ENCODE measurements around the gene EDEM3.

EDEM3 gene

DNA sequence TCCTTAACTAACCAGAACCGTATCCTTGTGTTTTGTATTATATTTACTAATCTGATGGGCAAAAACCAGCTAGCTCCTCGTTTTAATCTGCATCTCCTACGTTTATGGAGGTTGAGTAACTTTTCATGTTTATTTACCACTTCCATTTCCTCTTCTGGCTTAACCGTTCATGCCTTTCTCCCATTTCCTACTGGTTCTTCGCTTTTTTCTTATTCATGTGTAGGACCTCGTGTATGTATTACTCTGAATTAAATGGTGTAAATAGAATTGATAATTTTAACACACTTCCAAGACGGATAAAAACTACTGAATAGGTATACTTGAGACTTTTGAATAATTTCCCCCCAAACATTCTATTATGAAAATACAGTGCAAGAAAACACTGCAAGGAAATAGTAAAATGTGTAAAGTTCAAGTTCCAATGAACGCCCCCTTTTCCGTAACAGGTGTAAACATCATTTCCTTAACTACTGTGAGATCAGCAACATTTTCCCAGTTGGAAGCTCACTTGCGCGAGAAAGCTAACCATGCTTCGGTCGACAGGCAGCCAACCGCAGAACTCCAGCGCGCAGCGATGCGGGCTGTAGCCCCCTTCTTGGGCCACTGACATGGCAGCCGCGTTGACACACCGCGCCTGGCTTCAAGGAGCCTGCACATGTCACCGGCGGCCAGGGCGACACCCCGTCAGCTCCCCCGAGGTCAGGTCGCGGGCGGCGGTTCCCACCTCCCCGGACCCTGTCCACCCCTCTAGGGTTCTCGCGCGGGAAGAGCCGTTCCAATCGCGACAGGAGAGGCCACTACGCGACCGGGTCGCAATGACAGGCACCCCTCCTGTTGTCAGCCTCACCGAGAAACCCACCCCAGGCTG, 816 bp downstream of the EDEM3 start:
- H3K36me3 ChIP-seq (ENCODE audit: control insufficient read depth, insufficient read depth, low read length) = no peaks in the 10 kb centered on the region
- H3K27me3 ChIP-seq (ENCODE audit: control insufficient read depth, insufficient read depth, low read length) = peaks cover 17% of the 10 kb centered on the region
- peak overlapping the region; percentile 87 for H3K4me3 ChIP-seq (ENCODE audit: low read depth, low read length)
- H3K9ac ChIP-seq (ENCODE audit: low read depth, low read length) = peak overlapping the region; percentile 43; the same call in 1 of the 2 replicates
- no peaks in the 10 kb centered on the region for H3K9me3 ChIP-seq (ENCODE audit: control insufficient read depth, insufficient read depth, low read length)
- H3K27ac ChIP-seq (ENCODE audit: low read depth, low read length) = peak overlapping the region; percentile 86
- peaks cover 6% of the 10 kb centered on the region; the same call in 1 of the 2 replicates for H3K4me1 ChIP-seq (ENCODE audit: control insufficient read depth, insufficient read depth, low read length)

- Histone ChIP-seq H3K9me3 (ENCODE audit: control insufficient read depth, insufficient read depth, low read length) (no peaks in the 10 kb centered on the region), H3K27me3 (ENCODE audit: control insufficient read depth, insufficient read depth, low read length) (peaks cover 17% of the 10 kb centered on the region), H3K9ac (ENCODE audit: low read depth, low read length) (no peak overlapping the region), H3K27ac (ENCODE audit: low read depth, low read length) (no peak overlapping the region), H3K4me1 (ENCODE audit: control insufficient read depth, insufficient read depth, low read length) (peaks cover 6% of the 10 kb centered on the region; the same call in 1 of the 2 replicates), H3K36me3 (ENCODE audit: control insufficient read depth, insufficient read depth, low read length) (no peaks in the 10 kb centered on the region), H3K4me3 (ENCODE audit: low read depth, low read length) (no peak overlapping the region)
Observed at GRCh38 chr1:184753117-184753516, 1.5 kb downstream of the EDEM3 start.

DNA sequence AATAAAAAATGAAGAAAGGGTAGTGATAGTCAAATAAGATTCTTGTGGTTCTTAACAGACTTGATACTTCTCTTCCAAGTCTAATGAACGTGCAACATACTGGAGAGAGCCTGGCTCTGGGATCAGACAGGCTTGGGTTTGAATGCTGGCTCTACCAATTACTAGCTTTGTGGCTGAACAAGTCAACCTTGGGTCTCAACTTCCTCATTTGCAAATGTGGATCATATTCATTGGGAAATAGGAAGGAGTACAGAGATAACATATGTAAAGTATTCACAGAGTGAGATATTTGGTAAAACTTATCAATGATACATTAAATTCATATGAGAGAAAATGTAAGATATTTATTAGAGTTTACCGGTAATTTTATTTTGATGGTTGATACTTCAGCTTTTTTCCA, 2.0 kb downstream of the EDEM3 start:
- no peak overlapping the region for H3K4me3 ChIP-seq (ENCODE audit: low read depth, low read length)
- peaks cover 17% of the 10 kb centered on the region for H3K27me3 ChIP-seq (ENCODE audit: control insufficient read depth, insufficient read depth, low read length)
- no peaks in the 10 kb centered on the region for H3K9me3 ChIP-seq (ENCODE audit: control insufficient read depth, insufficient read depth, low read length)
- no peak overlapping the region for H3K27ac ChIP-seq (ENCODE audit: low read depth, low read length)
- peaks cover 6% of the 10 kb centered on the region; the same call in 1 of the 2 replicates for H3K4me1 ChIP-seq (ENCODE audit: control insufficient read depth, insufficient read depth, low read length)
- H3K9ac ChIP-seq (ENCODE audit: low read depth, low read length) = no peak overlapping the region
- no peaks in the 10 kb centered on the region for H3K36me3 ChIP-seq (ENCODE audit: control insufficient read depth, insufficient read depth, low read length)

DNA sequence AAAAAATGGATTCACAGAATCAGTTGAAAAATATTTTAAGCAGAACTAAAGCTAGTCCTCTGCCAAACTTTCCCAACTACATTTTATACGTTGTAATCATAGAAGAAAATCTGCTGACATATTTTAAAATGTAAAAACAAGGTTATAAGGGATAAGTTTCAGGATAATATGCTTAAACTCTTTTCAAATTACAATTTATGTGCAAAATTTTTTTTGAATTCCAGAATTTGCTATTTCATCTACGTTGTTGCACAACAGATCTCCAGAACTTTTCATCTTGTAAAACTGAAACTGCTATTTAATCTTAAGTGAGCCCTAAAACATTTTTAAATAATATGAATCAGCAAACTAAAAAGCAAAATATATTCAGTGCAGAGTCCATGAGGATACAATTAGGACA, 5.9 kb downstream of the EDEM3 start:
- Histone ChIP-seq H3K27me3 (ENCODE audit: control insufficient read depth, insufficient read depth, low read length) (no peaks in the 10 kb centered on the region), H3K9ac (ENCODE audit: low read depth, low read length) (no peak overlapping the region), H3K9me3 (ENCODE audit: control insufficient read depth, insufficient read depth, low read length) (no peaks in the 10 kb centered on the region), H3K4me1 (ENCODE audit: control insufficient read depth, insufficient read depth, low read length) (peaks cover 4% of the 10 kb centered on the region; the same call in 1 of the 2 replicates), H3K36me3 (ENCODE audit: control insufficient read depth, insufficient read depth, low read length) (no peaks in the 10 kb centered on the region), H3K4me3 (ENCODE audit: low read depth, low read length) (no peak overlapping the region), H3K27ac (ENCODE audit: low read depth, low read length) (no peak overlapping the region)

DNA sequence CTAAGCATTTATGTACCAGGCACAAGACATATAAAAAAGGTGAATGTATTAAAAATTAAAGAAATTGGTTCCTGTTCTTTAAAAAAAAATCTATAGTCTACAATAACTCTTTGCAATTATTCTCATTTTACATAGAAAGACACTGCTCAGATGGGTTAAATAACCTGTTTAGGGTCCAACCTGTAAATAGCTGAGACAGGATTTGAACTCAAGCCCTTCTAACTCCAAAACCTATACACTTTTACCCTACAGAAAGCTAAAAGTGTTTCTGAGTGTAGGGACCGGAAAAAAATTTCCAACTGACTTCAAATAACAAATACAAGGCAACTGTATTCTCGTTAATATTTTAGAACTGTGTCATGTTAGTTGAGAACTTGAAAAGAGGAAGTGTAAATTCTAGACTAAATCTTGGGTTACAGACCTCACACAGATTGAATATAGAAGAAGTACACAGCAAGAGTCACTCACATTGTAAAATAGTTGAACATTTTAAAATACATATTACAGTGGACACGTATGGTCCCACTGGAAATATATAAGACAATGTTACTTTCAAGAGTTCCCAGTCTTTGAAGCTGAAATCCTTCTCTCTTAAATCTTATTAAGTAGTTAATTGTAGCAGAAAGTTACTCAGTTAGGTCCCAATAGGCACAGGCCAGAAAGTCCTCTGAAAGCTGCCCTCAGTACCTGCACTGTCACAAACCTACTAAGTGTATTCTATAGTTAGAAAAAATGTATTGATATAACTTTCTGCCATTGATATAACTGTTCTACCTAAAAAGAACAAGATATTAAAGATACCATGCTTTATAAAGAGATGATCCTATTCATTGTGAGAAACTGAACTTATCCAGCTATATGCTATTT, 7.3 kb downstream of the EDEM3 start:
- Histone ChIP-seq H3K36me3 (ENCODE audit: control insufficient read depth, insufficient read depth, low read length) (no peaks in the 10 kb centered on the region), H3K9me3 (ENCODE audit: control insufficient read depth, insufficient read depth, low read length) (no peaks in the 10 kb centered on the region), H3K27me3 (ENCODE audit: control insufficient read depth, insufficient read depth, low read length) (no peaks in the 10 kb centered on the region), H3K4me3 (ENCODE audit: low read depth, low read length) (no peak overlapping the region), H3K9ac (ENCODE audit: low read depth, low read length) (no peak overlapping the region), H3K4me1 (ENCODE audit: control insufficient read depth, insufficient read depth, low read length) (no peaks in the 10 kb centered on the region), H3K27ac (ENCODE audit: low read depth, low read length) (no peak overlapping the region)

DNA sequence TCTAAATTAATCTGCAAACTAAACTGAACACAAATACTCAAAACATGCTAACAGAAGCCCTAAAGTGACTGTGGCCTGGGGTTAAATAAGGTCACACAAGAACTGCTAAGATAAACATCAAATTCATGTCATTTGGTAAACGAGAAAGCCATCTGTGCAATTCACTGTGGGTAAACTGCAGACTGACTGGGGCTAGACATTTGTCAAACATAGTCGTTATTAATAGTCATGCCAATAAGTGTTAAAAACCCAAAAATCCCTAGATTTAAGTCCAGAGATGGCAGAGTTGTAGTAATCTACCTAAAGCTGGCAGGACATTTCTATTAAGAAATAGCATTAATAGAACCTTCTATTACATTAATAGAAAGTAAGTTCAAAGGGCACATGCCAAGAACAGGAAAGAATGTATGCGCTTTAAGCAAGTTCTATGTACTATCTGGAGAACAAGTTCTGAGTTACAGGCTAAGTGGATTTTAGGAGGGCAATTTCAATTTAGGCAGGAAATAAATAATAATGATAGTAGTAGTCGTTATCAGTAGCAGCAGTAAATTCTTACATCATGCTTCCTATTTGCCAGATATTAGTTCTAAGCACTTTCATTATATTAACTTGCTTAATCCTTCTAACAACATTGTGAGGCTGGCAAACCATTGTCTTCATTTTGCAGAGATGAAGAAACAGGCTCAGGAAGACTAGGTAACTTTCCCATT, 8.6 kb downstream of the EDEM3 start:
- Histone ChIP-seq H3K36me3 (ENCODE audit: control insufficient read depth, insufficient read depth, low read length) (no peaks in the 10 kb centered on the region), H3K27me3 (ENCODE audit: control insufficient read depth, insufficient read depth, low read length) (no peaks in the 10 kb centered on the region), H3K9me3 (ENCODE audit: control insufficient read depth, insufficient read depth, low read length) (no peaks in the 10 kb centered on the region), H3K4me3 (ENCODE audit: low read depth, low read length) (no peak overlapping the region), H3K9ac (ENCODE audit: low read depth, low read length) (no peak overlapping the region), H3K4me1 (ENCODE audit: control insufficient read depth, insufficient read depth, low read length) (no peaks in the 10 kb centered on the region), H3K27ac (ENCODE audit: low read depth, low read length) (no peak overlapping the region)

- no peaks in the 10 kb centered on the region for H3K4me1 ChIP-seq (ENCODE audit: control insufficient read depth, insufficient read depth, low read length)
- H3K4me3 ChIP-seq (ENCODE audit: low read depth, low read length) = no peak overlapping the region
- H3K27ac ChIP-seq (ENCODE audit: low read depth, low read length) = no peak overlapping the region
- no peak overlapping the region for H3K9ac ChIP-seq (ENCODE audit: low read depth, low read length)
- H3K27me3 ChIP-seq (ENCODE audit: control insufficient read depth, insufficient read depth, low read length) = no peaks in the 10 kb centered on the region
- no peaks in the 10 kb centered on the region for H3K36me3 ChIP-seq (ENCODE audit: control insufficient read depth, insufficient read depth, low read length)
- H3K9me3 ChIP-seq (ENCODE audit: control insufficient read depth, insufficient read depth, low read length) = no peaks in the 10 kb centered on the region
Observed at GRCh38 chr1:184745110-184745509, 9.5 kb downstream of the EDEM3 start.

GRCh38 chr1:184743062-184743756, 11.4 kb downstream of the EDEM3 start:
- Histone ChIP-seq H3K27ac (ENCODE audit: low read depth, low read length) (no peak overlapping the region), H3K9ac (ENCODE audit: low read depth, low read length) (no peak overlapping the region), H3K4me3 (ENCODE audit: low read depth, low read length) (no peak overlapping the region), H3K27me3 (ENCODE audit: control insufficient read depth, insufficient read depth, low read length) (no peaks in the 10 kb centered on the region), H3K9me3 (ENCODE audit: control insufficient read depth, insufficient read depth, low read length) (no peaks in the 10 kb centered on the region), H3K36me3 (ENCODE audit: control insufficient read depth, insufficient read depth, low read length) (no peaks in the 10 kb centered on the region), H3K4me1 (ENCODE audit: control insufficient read depth, insufficient read depth, low read length) (no peaks in the 10 kb centered on the region)

GRCh38 chr1:184740344-184740743, 14.3 kb downstream of the EDEM3 start:
- Histone ChIP-seq H3K27me3 (ENCODE audit: control insufficient read depth, insufficient read depth, low read length) (no peaks in the 10 kb centered on the region), H3K36me3 (ENCODE audit: control insufficient read depth, insufficient read depth, low read length) (peaks cover 5% of the 10 kb centered on the region; the same call in 1 of the 2 replicates), H3K9ac (ENCODE audit: low read depth, low read length) (no peak overlapping the region), H3K4me3 (ENCODE audit: low read depth, low read length) (no peak overlapping the region), H3K4me1 (ENCODE audit: control insufficient read depth, insufficient read depth, low read length) (no peaks in the 10 kb centered on the region), H3K27ac (ENCODE audit: low read depth, low read length) (no peak overlapping the region), H3K9me3 (ENCODE audit: control insufficient read depth, insufficient read depth, low read length) (no peaks in the 10 kb centered on the region)

GRCh38 chr1:184739796-184740195, 14.9 kb downstream of the EDEM3 start:
- Histone ChIP-seq H3K9me3 (ENCODE audit: control insufficient read depth, insufficient read depth, low read length) (no peaks in the 10 kb centered on the region), H3K9ac (ENCODE audit: low read depth, low read length) (no peak overlapping the region), H3K36me3 (ENCODE audit: control insufficient read depth, insufficient read depth, low read length) (peaks cover 5% of the 10 kb centered on the region; the same call in 1 of the 2 replicates), H3K27me3 (ENCODE audit: control insufficient read depth, insufficient read depth, low read length) (no peaks in the 10 kb centered on the region), H3K4me3 (ENCODE audit: low read depth, low read length) (no peak overlapping the region), H3K27ac (ENCODE audit: low read depth, low read length) (no peak overlapping the region), H3K4me1 (ENCODE audit: control insufficient read depth, insufficient read depth, low read length) (no peaks in the 10 kb centered on the region)

Data from HUES48 (cell line).